GM12873 (cell line): ENCODE results near the gene SCRG1.

Experiments
- TF ChIP-seq, protein P1 (sequence below): IDR thresholded peaks from 2 replicates; pipeline ENCODE4 v1.5.1; 2012; ENCODE audit warnings: low read depth, mild to moderate bottlenecking, moderate library complexity, low read length, control low read depth; ENCODE audit not compliant: insufficient read depth; ENCODE audit errors: missing control alignments

The SCRG1 gene

GRCh38 chr4:173436149-173436579, 37.2 kb upstream of the SCRG1 start:
- TF ChIP-seq, protein P1, sequence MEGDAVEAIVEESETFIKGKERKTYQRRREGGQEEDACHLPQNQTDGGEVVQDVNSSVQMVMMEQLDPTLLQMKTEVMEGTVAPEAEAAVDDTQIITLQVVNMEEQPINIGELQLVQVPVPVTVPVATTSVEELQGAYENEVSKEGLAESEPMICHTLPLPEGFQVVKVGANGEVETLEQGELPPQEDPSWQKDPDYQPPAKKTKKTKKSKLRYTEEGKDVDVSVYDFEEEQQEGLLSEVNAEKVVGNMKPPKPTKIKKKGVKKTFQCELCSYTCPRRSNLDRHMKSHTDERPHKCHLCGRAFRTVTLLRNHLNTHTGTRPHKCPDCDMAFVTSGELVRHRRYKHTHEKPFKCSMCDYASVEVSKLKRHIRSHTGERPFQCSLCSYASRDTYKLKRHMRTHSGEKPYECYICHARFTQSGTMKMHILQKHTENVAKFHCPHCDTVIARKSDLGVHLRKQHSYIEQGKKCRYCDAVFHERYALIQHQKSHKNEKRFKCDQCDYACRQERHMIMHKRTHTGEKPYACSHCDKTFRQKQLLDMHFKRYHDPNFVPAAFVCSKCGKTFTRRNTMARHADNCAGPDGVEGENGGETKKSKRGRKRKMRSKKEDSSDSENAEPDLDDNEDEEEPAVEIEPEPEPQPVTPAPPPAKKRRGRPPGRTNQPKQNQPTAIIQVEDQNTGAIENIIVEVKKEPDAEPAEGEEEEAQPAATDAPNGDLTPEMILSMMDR, result no peak

DNA sequence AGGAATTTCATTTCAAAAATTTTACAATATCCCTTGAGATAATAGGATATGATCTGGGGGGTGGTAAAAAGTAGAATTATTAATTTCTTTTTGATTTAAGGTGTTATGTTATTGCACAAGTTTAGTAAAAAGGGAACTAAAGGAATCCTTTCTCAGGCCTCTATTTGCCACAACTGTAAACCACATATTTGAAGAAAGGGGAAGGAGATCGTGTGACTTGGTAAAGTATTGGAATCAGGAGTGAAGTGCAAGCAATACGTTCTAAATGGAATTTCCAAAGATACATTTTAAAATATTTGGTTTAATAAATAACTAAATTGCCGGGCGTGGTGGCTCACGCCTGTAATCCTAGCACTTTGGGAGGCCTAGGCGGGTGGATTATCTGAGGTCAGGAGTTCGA, 35.3 kb upstream of the SCRG1 start:
- TF ChIP-seq, protein P1, result no peak

DNA sequence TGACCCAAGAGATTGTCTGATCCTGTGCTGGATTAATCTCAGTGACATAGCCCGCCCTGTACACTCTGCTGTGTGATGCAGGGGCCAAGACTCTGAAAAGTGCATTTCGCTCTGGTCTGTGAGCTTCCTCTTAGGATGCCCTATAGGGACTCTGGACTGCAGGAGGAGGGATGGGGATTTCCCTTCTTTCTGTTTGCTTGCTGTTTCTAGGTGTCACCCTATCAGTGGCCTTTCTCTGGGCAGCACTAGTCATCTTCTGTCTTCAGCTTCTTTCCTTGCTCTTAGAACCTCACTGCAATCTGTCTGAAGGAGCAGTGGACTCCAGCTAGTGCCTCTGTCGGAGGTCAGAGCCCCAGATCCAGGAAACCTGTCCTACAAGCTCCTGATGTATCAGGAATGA, 34.5 kb upstream of the SCRG1 start:
- TF ChIP-seq, protein P1, result no peak

DNA sequence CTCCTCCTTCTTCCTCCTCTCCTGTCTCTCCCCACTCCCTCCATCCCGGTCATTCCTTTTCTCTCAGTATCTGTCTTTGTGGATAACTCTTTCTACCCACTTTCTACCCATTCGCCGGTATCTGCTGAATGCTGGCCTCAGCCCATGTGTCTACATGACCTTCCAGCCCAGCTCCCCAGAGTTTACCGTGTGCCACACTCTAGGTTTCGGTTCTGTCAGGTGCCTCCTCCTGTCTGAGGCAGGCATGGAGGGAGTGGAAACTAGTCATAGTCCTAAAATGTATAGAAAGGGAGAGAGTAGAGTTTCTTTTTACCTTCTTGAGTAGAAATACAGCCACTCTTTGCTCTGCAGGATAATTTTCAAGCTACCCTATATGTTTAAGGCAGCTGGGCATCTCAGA, 33.5 kb upstream of the SCRG1 start:
- TF ChIP-seq, protein P1, result no peak

DNA sequence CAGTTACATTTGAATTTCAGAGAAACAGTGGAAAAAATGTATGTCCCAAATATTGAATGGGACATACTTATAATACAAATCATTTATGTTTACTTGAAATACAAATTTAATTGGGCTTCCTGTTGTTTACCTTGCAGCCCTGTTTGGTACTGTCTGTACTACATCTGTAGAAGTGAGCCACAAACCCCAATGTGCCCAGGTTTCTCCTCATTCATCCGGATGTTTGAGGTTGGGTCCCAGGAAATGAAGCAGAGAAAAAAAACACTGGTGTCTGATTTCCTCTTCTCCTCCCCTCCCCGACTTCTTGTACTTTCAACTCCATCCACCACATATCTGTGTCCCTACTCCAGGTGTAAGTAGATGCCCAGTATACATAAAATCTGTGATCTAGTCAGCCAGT, 27.1 kb upstream of the SCRG1 start:
- TF ChIP-seq, protein P1, result no peak

- TF ChIP-seq, protein P1, result no peak
Observed at GRCh38 chr4:173424899-173425805, 26.2 kb upstream of the SCRG1 start.

DNA sequence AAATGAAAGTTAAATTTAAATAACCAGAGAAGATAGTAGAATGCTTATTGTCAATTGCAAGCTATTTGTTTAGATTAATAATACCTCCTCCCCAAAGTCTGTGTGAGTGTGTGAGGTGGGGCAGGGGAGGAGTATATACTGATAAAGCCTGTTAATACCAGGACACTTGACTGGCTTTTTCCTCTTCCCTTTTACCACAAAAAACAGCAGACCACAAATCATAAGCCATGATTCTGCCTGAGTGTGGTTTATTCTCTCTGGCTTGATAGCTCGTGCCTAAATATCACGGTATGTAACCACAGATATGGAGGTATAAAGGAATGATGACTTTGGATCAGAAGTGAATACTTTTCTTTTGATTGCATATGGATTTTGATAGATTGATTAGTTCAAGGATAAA, 21.9 kb upstream of the SCRG1 start:
- TF ChIP-seq, protein P1, result no peak
